ENCODE measurements around the gene SLC35E4. TPM values are rescaled to one million over a fixed set of nuclear protein-coding genes. Genes with fewer than 3 reads are reported as not detected.

SLC35E4 gene
- polyA plus RNA-seq, 4 donors: 0.54 to 2.2 (median 1.4) TPM

DNA sequence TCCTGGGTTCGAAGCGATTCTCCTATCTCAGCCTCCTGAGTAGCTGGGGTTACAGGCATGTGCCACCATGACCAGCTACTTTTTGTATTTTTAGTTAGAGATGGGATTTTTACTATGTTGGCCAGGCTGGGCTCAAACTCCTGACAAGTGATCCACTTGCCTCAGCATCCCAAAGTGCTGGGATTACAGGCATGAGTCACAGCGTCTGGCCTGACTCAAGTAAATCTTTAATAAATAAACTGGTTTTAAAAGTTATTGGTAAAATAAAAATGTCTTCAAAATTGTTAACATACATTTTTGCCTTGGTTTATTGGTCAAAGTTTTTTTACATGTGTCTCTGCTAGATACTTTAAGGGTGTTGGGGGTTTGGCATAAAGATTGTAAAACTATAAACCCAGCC, 36.6 kb upstream of the SLC35E4 start:
- Histone ChIP-seq H3K27ac (ENCODE audit: low read depth in 1 of 3, low read length in 2 of 3) (no peak overlapping the region), H3K36me3 (ENCODE audit: control insufficient read depth in 3 of 3, insufficient read depth in 2 of 3, low read depth in 1 of 3, low read length in 3 of 3) (no peaks in the 10 kb centered on the region), H3K9me3 (ENCODE audit: control insufficient read depth in 2 of 2, insufficient read depth in 1 of 2, low read depth in 1 of 2, low read length in 1 of 2) (no peaks in the 10 kb centered on the region), H3K4me3 (ENCODE audit: low read depth in 1 of 3, low read length in 3 of 3) (no peak overlapping the region), H3K4me1 (ENCODE audit: control insufficient read depth in 3 of 3, insufficient read depth in 2 of 3, low read depth in 1 of 3, low read length in 2 of 3) (no peaks in the 10 kb centered on the region), H3K27me3 (ENCODE audit: control insufficient read depth in 3 of 3, insufficient read depth in 3 of 3, low read length in 3 of 3) (no peaks in the 10 kb centered on the region)
- FAIRE-seq: no peak
- no peak for DNase-seq
- 89 to 91% (median 90%) methylated on average over 3 of the region's 3 CpGs for WGBS, 3 donors

- Histone ChIP-seq H3K27ac (ENCODE audit: low read depth in 1 of 3, low read length in 2 of 3) (no peak overlapping the region), H3K4me1 (ENCODE audit: control insufficient read depth in 3 of 3, insufficient read depth in 2 of 3, low read depth in 1 of 3, low read length in 2 of 3) (peaks cover 0 to 6% (median 0%) of the 10 kb centered on the region in 3 donors), H3K36me3 (ENCODE audit: control insufficient read depth in 3 of 3, insufficient read depth in 2 of 3, low read depth in 1 of 3, low read length in 3 of 3) (no peaks in the 10 kb centered on the region), H3K9me3 (ENCODE audit: control insufficient read depth in 2 of 2, insufficient read depth in 1 of 2, low read depth in 1 of 2, low read length in 1 of 2) (no peaks in the 10 kb centered on the region), H3K4me3 (ENCODE audit: low read depth in 1 of 3, low read length in 3 of 3) (no peak overlapping the region), H3K27me3 (ENCODE audit: control insufficient read depth in 3 of 3, insufficient read depth in 3 of 3, low read length in 3 of 3) (no peaks in the 10 kb centered on the region)
- 42 to 49% (median 43%) methylated on average over 3 of the region's 3 CpGs for WGBS, 3 donors
- DNase-seq: no peak
- no peak for FAIRE-seq
These were observed 34.7 kb upstream of the SLC35E4 start for GRCh38 chr22:30600921-30601320.

DNA sequence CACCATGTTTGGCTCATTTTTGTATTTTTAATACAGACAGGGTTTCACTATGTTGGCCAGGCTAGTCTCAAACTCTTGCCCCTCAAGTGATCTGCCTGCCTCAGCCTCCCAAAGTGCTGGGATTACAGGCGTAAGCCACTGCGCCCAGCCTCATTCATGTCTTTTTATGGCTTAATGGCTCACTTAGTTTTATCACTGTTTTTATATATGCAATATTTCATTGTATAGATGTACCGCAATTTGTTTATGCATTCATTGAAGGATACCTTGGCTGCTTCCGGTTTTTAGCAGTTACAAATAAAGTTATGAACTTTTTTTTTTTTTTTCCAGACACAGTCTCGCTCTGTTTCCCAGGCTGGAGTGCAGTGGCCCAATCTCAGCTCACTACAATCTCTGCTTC, 34.1 kb upstream of the SLC35E4 start:
- DNase-seq (no peak), FAIRE-seq (no peak)

DNA sequence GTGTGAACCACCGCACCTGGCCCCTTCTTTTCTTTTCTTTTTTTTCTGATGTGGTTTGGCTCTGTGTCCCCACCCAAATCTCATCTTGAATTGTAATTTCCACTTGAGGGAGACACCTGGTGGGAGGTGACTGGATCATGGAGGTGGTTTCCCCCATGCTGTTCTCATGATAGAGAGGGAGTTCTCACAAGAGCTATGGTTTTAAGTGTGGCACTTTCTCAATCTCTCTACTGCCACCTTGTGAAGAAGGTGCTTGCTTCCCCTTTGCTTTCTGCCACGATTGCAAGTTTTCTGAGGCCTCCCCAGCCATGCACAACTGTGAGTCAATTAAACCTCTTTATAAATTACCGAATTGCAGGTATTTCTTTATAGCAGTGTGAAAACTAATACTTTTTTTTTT, 33.5 kb upstream of the SLC35E4 start:
- 42 to 50% (median 46%) methylated on average over 3 of the region's 3 CpGs for WGBS, 3 donors
- H3K9me3 ChIP-seq (ENCODE audit: control insufficient read depth in 2 of 2, insufficient read depth in 1 of 2, low read depth in 1 of 2, low read length in 1 of 2): no peaks in the 10 kb centered on the region
- H3K27me3 ChIP-seq (ENCODE audit: control insufficient read depth in 3 of 3, insufficient read depth in 3 of 3, low read length in 3 of 3): no peaks in the 10 kb centered on the region
- peaks cover 0 to 11% (median 0%) of the 10 kb centered on the region in 3 donors for H3K4me1 ChIP-seq (ENCODE audit: control insufficient read depth in 3 of 3, insufficient read depth in 2 of 3, low read depth in 1 of 3, low read length in 2 of 3)
- H3K4me3 ChIP-seq (ENCODE audit: low read depth in 1 of 3, low read length in 3 of 3): no peak overlapping the region
- DNase-seq (peak; percentile 54 to 64), FAIRE-seq (no peak)
- H3K27ac ChIP-seq (ENCODE audit: low read depth in 1 of 3, low read length in 2 of 3): no peak overlapping the region
- no peaks in the 10 kb centered on the region for H3K36me3 ChIP-seq (ENCODE audit: control insufficient read depth in 3 of 3, insufficient read depth in 2 of 3, low read depth in 1 of 3, low read length in 3 of 3)

More for the DNA sequence above, 34.1 kb upstream of the SLC35E4 start:
- Histone ChIP-seq H3K27ac (ENCODE audit: low read depth in 1 of 3, low read length in 2 of 3) (no peak overlapping the region), H3K27me3 (ENCODE audit: control insufficient read depth in 3 of 3, insufficient read depth in 3 of 3, low read length in 3 of 3) (no peaks in the 10 kb centered on the region), H3K4me1 (ENCODE audit: control insufficient read depth in 3 of 3, insufficient read depth in 2 of 3, low read depth in 1 of 3, low read length in 2 of 3) (peaks cover 0 to 11% (median 0%) of the 10 kb centered on the region in 3 donors), H3K4me3 (ENCODE audit: low read depth in 1 of 3, low read length in 3 of 3) (no peak overlapping the region), H3K9me3 (ENCODE audit: control insufficient read depth in 2 of 2, insufficient read depth in 1 of 2, low read depth in 1 of 2, low read length in 1 of 2) (no peaks in the 10 kb centered on the region), H3K36me3 (ENCODE audit: control insufficient read depth in 3 of 3, insufficient read depth in 2 of 3, low read depth in 1 of 3, low read length in 3 of 3) (no peaks in the 10 kb centered on the region)
- 19 to 56% (median 36%) methylated on average over 5 of the region's 5 CpGs for WGBS, 3 donors

DNA sequence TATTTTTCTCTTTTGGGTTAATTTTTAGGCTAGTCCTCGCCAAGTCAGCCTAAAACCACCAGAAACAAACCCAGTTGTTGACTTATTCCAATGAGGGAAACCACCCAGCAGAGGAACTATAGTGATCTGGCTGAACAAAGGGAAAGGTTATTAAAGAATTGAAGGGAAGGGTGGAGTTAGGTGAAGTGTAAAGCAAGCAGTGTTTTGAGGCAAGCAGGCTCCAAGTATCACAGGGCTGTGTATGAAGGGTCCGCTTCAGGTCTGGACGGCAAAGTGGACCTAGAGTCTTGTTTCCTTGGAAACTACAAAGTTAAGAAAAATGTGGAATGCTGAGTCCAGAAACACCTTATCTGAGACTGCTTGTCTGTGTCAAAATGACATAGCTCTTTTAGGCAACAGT, 31.8 kb upstream of the SLC35E4 start:
- Histone ChIP-seq H3K4me1 (ENCODE audit: control insufficient read depth in 3 of 3, insufficient read depth in 2 of 3, low read depth in 1 of 3, low read length in 2 of 3) (peaks cover 6 to 28% (median 9%) of the 10 kb centered on the region in 3 donors), H3K4me3 (ENCODE audit: low read depth in 1 of 3, low read length in 3 of 3) (no peak overlapping the region), H3K27me3 (ENCODE audit: control insufficient read depth in 3 of 3, insufficient read depth in 3 of 3, low read length in 3 of 3) (no peaks in the 10 kb centered on the region), H3K36me3 (ENCODE audit: control insufficient read depth in 3 of 3, insufficient read depth in 2 of 3, low read depth in 1 of 3, low read length in 3 of 3) (no peaks in the 10 kb centered on the region), H3K27ac (ENCODE audit: low read depth in 1 of 3, low read length in 2 of 3) (no peak overlapping the region), H3K9me3 (ENCODE audit: control insufficient read depth in 2 of 2, insufficient read depth in 1 of 2, low read depth in 1 of 2, low read length in 1 of 2) (no peaks in the 10 kb centered on the region)
- DNase-seq (no peak), FAIRE-seq (no peak)
- 75 to 83% (median 78%) methylated on average over 3 of the region's 3 CpGs for WGBS, 3 donors

DNA sequence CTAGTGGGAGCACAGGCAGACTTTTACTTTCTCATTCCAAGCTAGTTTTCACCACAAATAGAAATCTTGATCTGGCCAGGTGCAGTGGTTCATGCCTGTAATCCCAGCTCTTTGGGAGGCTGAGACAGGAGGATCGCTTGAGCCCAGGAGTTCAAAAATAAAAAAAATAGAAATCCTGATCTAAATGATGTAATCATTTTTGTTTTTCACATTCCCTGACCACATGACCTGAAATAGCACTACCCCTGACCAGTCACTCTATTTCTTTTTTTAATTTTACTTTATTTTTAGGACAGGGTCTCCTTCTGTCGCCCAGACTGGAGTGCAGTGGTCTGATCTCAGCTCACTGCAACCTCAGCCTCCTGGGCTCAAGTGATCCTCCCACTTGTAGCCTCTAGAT, 30.9 kb upstream of the SLC35E4 start:
- Histone ChIP-seq H3K4me1 (ENCODE audit: control insufficient read depth in 3 of 3, insufficient read depth in 2 of 3, low read depth in 1 of 3, low read length in 2 of 3) (peaks cover 6 to 37% (median 10%) of the 10 kb centered on the region in 3 donors), H3K4me3 (ENCODE audit: low read depth in 1 of 3, low read length in 3 of 3) (no peak overlapping the region), H3K36me3 (ENCODE audit: control insufficient read depth in 3 of 3, insufficient read depth in 2 of 3, low read depth in 1 of 3, low read length in 3 of 3) (no peaks in the 10 kb centered on the region), H3K27ac (ENCODE audit: low read depth in 1 of 3, low read length in 2 of 3) (no peak overlapping the region), H3K9me3 (ENCODE audit: control insufficient read depth in 2 of 2, insufficient read depth in 1 of 2, low read depth in 1 of 2, low read length in 1 of 2) (no peaks in the 10 kb centered on the region), H3K27me3 (ENCODE audit: control insufficient read depth in 3 of 3, insufficient read depth in 3 of 3, low read length in 3 of 3) (no peaks in the 10 kb centered on the region)
- WGBS, 3 donors: 85 to 98% (median 87%) methylated on average over 2 of the region's 2 CpGs
- DNase-seq: no peak
- no peak for FAIRE-seq

- DNase-seq: peak; percentile 67 to 70
- H3K4me1 ChIP-seq (ENCODE audit: control insufficient read depth in 3 of 3, insufficient read depth in 2 of 3, low read depth in 1 of 3, low read length in 2 of 3): peaks cover 6 to 42% (median 10%) of the 10 kb centered on the region in 3 donors
- H3K27ac ChIP-seq (ENCODE audit: low read depth in 1 of 3, low read length in 2 of 3): peak overlapping the region in 1 of 3 donors; percentile 85
- WGBS, 3 donors: 18 to 27% (median 22%) methylated on average over 9 of the region's 9 CpGs
- H3K36me3 ChIP-seq (ENCODE audit: control insufficient read depth in 3 of 3, insufficient read depth in 2 of 3, low read depth in 1 of 3, low read length in 3 of 3): peaks cover 0 to 6% (median 0%) of the 10 kb centered on the region in 3 donors
- H3K4me3 ChIP-seq (ENCODE audit: low read depth in 1 of 3, low read length in 3 of 3): peak overlapping the region in 2 of 3 donors; percentile 56 to 62
- no peaks in the 10 kb centered on the region for H3K9me3 ChIP-seq (ENCODE audit: control insufficient read depth in 2 of 2, insufficient read depth in 1 of 2, low read depth in 1 of 2, low read length in 1 of 2)
- FAIRE-seq: no peak
- H3K27me3 ChIP-seq (ENCODE audit: control insufficient read depth in 3 of 3, insufficient read depth in 3 of 3, low read length in 3 of 3): no peaks in the 10 kb centered on the region
These were observed 30.0 kb upstream of the SLC35E4 start for GRCh38 chr22:30605449-30606110.

DNA sequence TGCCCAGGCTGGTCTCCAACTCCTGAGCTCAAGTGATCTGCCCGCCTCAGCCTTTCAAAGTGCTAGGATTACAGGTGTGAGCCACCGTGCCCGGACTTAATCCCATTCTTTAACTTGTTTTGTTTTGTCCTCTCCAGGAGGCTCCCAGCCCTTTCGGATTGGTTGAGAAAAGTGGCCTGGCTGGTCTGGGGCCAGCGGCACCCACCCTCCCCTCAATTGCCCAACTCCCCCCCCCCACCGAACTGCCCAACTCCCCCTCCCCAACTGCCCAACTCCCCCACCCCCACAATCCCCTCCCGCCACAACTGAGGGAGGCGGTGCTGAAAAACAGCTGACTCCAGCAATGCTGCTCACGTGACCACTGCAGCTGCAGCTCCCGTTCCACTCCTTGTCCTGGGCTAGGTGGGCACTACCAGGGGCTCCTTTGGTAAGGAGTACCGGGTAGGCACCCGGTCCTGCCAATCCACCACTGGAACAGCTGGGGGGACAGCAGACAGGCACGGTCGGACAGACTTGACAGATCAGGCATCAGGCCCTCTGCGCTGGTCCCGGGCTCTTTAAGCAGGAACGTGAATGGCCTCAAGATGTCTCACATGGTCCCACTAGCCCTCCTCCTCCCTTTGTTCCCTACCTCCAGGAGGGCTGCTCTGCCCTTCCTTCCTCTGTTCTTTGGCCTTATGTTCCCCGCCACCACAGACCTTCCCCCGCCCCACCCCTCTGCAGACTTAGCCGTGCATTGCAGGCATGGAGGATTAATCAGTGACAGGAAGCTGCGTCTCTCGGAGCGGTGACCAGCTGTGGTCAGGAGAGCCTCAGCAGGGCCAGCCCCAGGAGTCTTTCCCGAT, 28.9 kb upstream of the SLC35E4 start, which contains the start of gene TCN2:
TCN2 (plus strand) TSS at position 720 of the 845 bp plus-strand sequence. CDS start 158 bp downstream, outside the sequence.
- Histone ChIP-seq H3K4me1 (ENCODE audit: control insufficient read depth in 3 of 3, insufficient read depth in 2 of 3, low read depth in 1 of 3, low read length in 2 of 3) (peaks cover 6 to 42% (median 10%) of the 10 kb centered on the region in 3 donors), H3K36me3 (ENCODE audit: control insufficient read depth in 3 of 3, insufficient read depth in 2 of 3, low read depth in 1 of 3, low read length in 3 of 3) (peaks cover 0 to 14% (median 0%) of the 10 kb centered on the region in 3 donors), H3K27ac (ENCODE audit: low read depth in 1 of 3, low read length in 2 of 3) (peak within 1 kb of the TSS; percentile 49 to 88 (median 85)), H3K27me3 (ENCODE audit: control insufficient read depth in 3 of 3, insufficient read depth in 3 of 3, low read length in 3 of 3) (no peaks in the 10 kb centered on the region), H3K9me3 (ENCODE audit: control insufficient read depth in 2 of 2, insufficient read depth in 1 of 2, low read depth in 1 of 2, low read length in 1 of 2) (no peaks in the 10 kb centered on the region), H3K4me3 (ENCODE audit: low read depth in 1 of 3, low read length in 3 of 3) (peak within 1 kb of the TSS; percentile 31 to 62 (median 56))
- no peak for FAIRE-seq
- peak; percentile 85 to 86 for DNase-seq
- WGBS, 3 donors: 1 to 7% (median 3%) methylated on average over 21 to 24 of the region's 24 CpGs

All from small intestine (tissue), 7 donors.